LNCaP clone FGC (cell line): ENCODE data around the gene IL11.

Source experiments
- DNase-seq: peaks from one replicate; pipeline ENCODE4 v3.0.0-alpha.2; 2011; ENCODE audit warnings: low read depth
- H3K4me3 ChIP-seq: 2 replicates; pipeline ENCODE4 v1.5.1; 2011; ENCODE audit warnings: mild to moderate bottlenecking, low read depth, low read length, control low read depth
- CTCF ChIP-seq: IDR thresholded peaks from 2 replicates; pipeline ENCODE4 v1.5.1; 2012; ENCODE audit warnings: mild to moderate bottlenecking; ENCODE audit not compliant: control insufficient read depth, insufficient read depth; ENCODE audit errors: extremely low read depth

The IL11 gene

GRCh38 chr19:55376241-55376933, 6.1 kb upstream of the IL11 start, which contains the start of gene TMEM190:
TSS of gene TMEM190 (plus strand) at chr19:55376826. CDS start at chr19:55376854, 28 bp downstream.
- no peak within 1 kb of the TSS for H3K4me3 ChIP-seq
- no peak for DNase-seq
- no peak for TF ChIP-seq CTCF

- no peak overlapping the region for H3K4me3 ChIP-seq
- TF ChIP-seq CTCF, result no peak
- DNase-seq, result no peak
Measured at GRCh38 chr19:55373993-55374757, 3.9 kb upstream of the IL11 start.

DNA sequence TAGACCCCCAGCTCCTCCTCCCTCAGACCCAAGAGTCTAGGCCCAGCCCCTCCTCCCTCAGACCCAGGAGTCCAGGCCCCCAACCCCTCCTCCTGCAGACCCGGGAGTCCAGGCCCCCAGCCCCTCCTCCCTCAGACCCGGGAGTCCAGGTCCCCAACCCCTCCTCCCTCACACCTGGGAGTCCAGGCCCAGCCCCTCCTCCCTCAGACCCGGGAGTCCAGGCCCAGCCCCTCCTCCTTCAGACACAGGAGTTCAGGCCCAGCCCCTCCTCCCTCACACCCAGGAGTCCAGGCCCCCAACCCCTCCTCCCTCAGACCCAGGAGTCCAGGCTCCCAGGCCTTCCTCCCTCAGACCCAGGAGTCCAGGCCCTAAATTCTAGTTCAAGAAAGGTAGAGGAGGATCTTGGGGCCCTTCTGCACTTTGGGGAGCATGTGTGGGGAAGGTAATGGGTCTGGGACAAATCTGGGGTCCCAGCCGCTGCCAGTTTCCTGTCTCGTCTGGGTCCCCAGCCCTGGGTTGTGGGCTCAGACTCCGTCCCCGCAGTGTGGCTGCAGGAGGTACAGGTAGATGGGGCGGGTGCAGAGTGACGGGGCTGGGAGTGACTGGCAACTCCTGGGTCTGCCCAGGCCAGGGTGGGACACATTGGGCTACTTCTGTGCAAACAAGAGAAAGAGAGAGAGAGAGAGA, 3.2 kb upstream of the IL11 start:
- no peak for DNase-seq
- TF ChIP-seq CTCF, result no peak
- no peak overlapping the region for H3K4me3 ChIP-seq

GRCh38 chr19:55372316-55373081, 2.2 kb upstream of the IL11 start:
- DNase-seq, result no peak
- no peak for TF ChIP-seq CTCF
- H3K4me3 ChIP-seq, result no peak overlapping the region

GRCh38 chr19:55369653-55370304, 484 bp downstream of the IL11 start:
- DNase-seq, result no peak
- no peak overlapping the region for H3K4me3 ChIP-seq
- no peak for TF ChIP-seq CTCF

- DNase-seq, result no peak
- no peak overlapping the region for H3K4me3 ChIP-seq
- no peak for TF ChIP-seq CTCF
Measured at GRCh38 chr19:55368701-55369563, 1.3 kb downstream of the IL11 start.
